HG03521 (cell line): ENCODE measurements around the gene SHC3.
A peak's percentile ranks its signal among the peaks of the same experiment; 100 is the strongest.

Experiments used
- ATAC-seq: cut with Tn5 transposase; IDR thresholded peaks from one replicate; pipeline ENCODE4 v1.9.1; 2021; ENCODE audit warnings: mild to moderate bottlenecking, moderate library complexity; ENCODE audit not compliant: unreplicated experiment

SHC3 gene

GRCh38 chr9:89006996-89007967 is 171.3 kb downstream of the SHC3 start:
- no peak for ATAC-seq

- no peak for ATAC-seq
Measured at GRCh38 chr9:89006267-89006666, 172.4 kb downstream of the SHC3 start.

GRCh38 chr9:89005323-89005722 is 173.3 kb downstream of the SHC3 start:
- ATAC-seq: no peak

- ATAC-seq: no peak
Measured at GRCh38 chr9:89002987-89003386, 175.6 kb downstream of the SHC3 start.

GRCh38 chr9:89001917-89002540 is 176.6 kb downstream of the SHC3 start:
- no peak for ATAC-seq

- ATAC-seq: peak; percentile 72
Measured at GRCh38 chr9:89000973-89001916, 177.4 kb downstream of the SHC3 start.

- no peak for ATAC-seq
Measured at GRCh38 chr9:89000371-89000781, 178.2 kb downstream of the SHC3 start.

GRCh38 chr9:88998911-88999310 is 179.7 kb downstream of the SHC3 start:
- ATAC-seq: no peak

- ATAC-seq: no peak
Measured at GRCh38 chr9:88998503-88998902, 180.1 kb downstream of the SHC3 start.

GRCh38 chr9:88997646-88998045 is 181.0 kb downstream of the SHC3 start:
- no peak for ATAC-seq

GRCh38 chr9:88996921-88997235 is 181.7 kb downstream of the SHC3 start:
- ATAC-seq: no peak

GRCh38 chr9:88996046-88996920 is 182.3 kb downstream of the SHC3 start:
- no peak for ATAC-seq

- no peak for ATAC-seq
Measured at GRCh38 chr9:88995627-88996026, 183.0 kb downstream of the SHC3 start.

GRCh38 chr9:88995200-88995577 is 183.4 kb downstream of the SHC3 start:
- no peak for ATAC-seq

- ATAC-seq: no peak
Measured at GRCh38 chr9:88994469-88995199, 184.0 kb downstream of the SHC3 start.

- ATAC-seq: no peak
Measured at GRCh38 chr9:88993871-88994460, 184.7 kb downstream of the SHC3 start.

- ATAC-seq: no peak
Measured at GRCh38 chr9:88993327-88993726, 185.3 kb downstream of the SHC3 start.

- ATAC-seq: no peak
Measured at GRCh38 chr9:88992556-88992955, 186.1 kb downstream of the SHC3 start.
